Renal cortex interstitium (tissue), 11 donors: ENCODE data around the gene SOCS3. TPM values are rescaled to one million over a fixed set of nuclear protein-coding genes. Genes with fewer than 3 reads are reported as not detected.

Source experiments
- DNase-seq, 11 donors: peaks; one replicate each; pipeline ENCODE4 v3.0.0-alpha.2; 2013; ENCODE audit warnings: low read depth in 9 of 11, low spot score in 4 of 11; ENCODE audit errors: extremely low read depth in 1 of 11
- polyA plus RNA-seq, 3 donors: library from polyadenylated mRNA; unstranded; fragments of 120-200 nt; gene quantifications; one replicate each; pipeline ENCODE4 v1.2.1, GENCODE V29; 2013; ENCODE audit not compliant: insufficient read length in 3 of 3

Gene SOCS3
- polyA plus RNA-seq, 3 donors = 11.5 to 29.8 (median 17.1) TPM

DNA sequence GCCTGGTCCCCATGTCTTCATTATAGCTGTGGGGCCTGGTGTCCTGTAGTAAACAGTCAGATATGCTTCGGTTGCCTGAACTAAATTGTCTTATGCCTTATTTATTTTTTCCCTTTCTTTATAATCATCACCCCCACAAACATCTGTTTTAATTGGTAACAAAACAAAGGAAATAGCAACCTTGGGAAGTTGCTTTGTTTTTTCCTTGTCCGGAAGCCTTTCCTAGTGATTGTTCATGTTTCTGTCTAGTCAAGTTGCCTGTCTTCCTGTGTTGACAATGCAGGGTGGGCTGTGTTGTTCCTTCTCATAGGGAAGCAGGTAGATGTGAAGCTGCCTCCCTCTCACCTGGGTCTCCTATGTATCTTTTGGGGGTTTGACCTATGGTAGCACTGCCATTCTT is 35.3 kb upstream of the SOCS3 start:
- no peak for DNase-seq

DNA sequence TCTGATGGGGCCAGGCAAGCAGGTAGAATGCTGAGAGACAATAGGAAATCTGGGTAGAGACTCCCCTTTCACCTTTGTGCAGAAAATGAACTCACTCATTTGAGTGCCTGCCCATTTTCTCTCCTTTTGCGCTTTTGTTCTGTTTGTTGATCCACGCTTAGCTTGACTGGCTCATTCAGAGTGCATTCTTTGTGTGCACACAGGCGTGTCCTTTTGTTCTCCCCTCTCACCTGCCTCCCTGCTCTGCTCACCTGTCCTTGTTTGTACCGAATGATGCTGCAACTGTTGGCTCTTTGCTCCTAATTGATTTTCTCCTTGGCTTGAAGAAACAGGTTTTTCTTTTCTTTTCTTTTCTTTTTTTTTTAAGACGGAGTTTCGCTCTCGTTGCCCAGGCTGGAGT is 34.3 kb upstream of the SOCS3 start:
- no peak for DNase-seq

- no peak for DNase-seq
Observed at GRCh38 chr17:78393575-78393974, 33.7 kb upstream of the SOCS3 start.

DNA sequence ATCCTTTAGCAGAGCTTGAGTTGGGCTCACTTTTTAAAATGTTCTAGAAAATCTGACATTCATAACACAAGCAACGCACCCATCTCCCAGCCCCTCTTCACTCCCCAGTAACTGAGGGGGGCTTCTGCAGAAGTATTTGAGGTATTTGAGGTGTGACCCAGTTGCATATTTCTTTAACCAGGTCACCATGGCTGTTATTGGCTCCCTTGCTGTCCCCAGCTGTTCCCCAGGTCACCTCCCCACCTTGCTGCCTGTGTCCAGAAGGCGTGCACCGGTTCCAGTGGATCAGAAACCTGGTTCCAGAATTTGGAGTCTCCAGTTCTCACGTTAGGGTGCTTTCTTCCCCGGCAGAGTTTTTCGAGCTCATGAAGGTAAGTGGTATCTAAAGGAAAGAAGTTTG is 32.4 kb upstream of the SOCS3 start:
- no peak for DNase-seq

DNA sequence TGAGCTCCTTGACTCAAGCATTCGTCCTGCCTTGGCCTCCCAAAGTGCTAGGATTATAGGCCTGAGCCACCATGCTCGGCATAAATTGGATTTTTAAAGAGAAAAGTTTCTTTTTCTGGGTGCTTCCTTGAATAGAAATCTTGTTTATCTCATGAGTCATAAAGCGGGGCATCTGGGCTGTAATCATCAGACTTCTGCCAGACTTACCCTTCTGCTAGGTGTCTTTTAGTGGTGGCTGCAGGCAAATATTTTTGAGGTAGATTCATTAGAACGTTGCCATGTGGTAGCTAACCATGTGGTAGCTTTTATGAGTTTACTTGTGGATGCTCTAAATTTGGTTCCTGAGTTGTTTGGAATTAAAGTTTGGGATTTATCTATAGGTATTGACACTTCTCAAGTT is 32.0 kb upstream of the SOCS3 start:
- DNase-seq = no peak

DNA sequence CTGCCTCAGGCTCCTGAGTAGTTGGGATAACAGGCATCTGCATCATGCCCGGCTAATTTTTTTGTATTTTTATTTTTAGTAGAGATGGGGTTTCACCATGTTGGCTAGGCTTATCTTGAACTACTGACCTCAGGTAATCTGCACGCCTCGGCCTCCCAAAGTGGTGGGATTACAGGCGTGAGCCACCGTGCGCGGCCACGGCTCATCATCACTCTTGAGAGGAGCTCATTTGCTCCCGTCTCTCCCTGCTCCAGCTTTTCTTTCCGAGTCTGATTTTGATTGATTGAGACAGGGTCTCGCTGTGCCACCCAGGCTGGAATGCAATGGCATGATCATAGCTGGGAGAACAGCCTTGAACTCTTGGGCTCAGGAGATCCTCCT is 31.2 kb upstream of the SOCS3 start:
- no peak for DNase-seq

DNA sequence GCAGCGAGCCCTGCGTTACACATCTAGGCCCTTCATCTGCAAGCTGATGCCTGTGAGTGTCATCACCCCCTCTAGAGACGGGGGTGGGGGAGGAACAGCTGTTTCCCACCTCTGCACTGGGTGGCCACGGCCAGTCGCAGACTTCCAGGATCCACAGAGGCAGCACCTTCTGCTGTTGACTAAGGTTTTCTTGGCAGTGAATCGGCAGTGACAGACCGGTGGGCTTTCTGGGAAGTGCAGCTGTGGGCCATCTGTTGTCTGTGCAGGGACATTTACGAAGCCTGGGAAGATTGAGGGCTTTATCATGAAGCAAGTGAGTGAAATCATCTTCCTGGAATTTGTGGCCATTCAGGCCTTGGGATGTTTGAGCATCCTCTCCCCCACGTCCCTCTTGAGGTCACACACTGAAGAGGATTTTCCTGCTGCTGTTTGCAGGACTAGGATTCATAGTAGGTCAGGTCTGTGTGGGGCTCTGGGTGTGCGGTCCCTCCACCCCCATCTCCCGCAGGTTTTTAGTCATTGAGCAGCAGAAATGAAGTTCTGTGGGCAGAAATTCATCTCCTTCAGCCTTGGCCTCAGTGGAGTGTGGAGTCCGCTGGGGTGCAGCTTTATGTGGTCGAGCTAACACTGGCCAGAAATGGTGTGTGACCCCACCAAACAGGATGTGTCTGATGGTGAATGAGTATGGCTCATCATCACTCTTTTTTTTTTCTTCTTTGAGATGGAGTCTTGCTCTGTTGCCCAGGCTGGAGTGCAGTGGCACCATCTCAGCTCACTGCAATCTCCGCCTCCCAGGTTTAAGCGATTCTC is 30.6 kb upstream of the SOCS3 start:
- no peak for DNase-seq

DNA sequence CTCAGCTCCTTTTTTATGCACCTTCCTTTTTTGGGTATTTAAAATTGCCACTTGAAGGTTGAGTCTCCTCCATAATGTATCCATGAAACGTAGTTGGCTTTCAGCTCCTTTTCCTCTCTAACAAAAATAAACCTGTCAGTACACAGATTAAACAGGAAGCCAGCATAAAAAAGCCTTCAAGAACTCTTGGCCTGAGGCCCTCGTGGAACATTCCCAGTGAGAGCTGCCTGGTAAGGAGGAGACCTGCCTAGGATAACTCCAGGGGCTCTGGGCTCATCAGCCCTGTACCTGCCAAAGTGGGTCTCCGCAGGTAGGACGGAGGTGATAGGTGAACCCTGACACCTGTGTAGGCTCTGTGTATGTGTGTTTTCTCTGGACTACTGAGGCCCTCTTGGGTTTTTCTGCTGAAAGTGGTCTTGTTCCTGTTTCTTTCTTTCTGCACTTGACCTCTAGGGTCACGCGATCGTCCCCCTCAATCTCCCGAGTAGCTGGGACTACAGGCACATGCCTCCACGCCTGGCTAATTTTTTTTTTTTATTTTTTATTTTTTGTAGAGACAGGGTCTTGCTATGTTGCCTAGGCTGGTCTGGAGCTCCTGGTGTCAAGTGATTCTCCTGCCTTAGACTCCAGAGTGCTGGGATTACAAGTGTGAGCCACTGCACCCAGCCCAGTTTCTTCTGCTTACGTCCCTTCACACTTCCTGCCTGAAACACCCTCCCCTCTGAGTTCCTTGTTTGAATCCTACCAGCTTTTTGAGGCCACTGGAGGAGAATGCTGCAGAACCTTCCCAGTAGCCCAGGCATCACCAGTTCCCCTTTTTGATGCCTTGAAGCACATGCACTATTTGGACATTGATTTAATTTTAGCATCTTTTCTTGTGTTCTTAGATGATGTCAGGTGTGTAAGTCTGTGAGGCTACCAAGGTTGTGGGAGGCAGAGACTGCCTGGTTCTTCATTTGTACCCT is 28.4 kb upstream of the SOCS3 start:
- no peak for DNase-seq

DNA sequence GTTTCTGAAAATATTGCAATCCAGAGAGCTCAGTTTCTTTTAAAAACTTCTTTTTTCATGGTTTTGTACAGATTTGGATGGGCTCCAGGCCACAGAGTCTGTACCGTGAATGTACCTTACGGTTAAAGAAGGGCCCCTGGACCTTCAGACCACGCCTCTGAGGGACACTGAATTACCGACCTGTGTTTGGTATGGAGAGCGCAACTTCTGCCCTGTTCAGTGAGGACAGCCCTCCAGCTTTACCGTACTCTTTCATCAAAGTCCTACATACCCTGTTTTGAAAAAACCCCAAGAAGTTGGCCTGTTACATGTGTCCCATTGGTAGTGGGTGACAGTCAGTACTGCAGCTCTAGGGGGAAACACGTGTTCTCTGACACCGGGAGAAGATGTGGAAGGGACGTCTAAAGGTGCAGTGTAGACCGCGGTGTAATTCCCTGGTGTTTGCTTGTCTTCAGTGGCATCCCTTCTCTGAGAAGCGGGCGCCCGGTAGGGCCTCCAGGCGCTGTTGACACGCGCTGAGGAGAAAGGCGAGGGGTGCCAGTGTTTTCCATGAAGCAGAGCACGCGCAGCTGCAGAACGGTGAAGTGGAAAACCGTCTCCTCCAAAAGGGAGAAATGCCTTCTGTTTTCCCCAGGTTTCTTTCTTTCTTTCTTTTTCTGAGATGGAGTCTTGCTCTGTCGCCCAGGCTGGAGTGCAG is 24.8 kb upstream of the SOCS3 start:
- no peak for DNase-seq

DNA sequence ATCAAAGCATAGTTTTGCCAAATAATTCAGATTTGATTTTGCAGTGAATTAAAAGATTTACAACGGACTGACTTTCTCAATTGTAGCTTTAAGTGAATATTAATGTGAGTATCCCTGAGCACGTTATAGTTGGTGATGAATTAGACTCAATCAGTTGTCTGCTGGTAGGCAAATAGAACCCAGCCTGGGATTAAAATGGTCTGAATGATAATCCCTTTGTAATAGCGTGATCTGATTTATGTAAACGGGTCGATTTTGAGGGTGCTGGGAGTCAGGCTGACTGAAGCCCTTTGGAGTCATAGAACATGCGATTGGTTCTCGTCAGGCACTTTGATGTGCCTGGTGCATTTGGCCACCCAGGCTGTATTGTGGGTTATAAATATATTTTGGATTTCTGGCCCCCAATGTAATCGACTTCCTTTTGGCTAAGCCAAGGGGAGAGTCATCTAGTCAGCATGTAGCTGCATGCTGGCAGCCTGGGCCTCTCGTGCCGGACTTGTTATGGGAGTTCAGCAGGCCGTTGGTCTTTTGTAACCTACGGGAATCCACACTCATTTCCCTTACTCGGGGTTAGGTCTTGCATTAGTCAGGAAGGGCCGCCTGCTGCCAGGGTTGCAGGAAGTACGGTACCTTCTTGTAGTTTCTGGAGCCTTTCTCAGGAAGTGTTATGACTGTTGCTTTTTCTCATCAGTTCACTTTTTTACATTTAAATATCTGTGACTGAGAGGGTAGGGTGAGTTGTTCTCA is 24.0 kb upstream of the SOCS3 start:
- no peak for DNase-seq

DNA sequence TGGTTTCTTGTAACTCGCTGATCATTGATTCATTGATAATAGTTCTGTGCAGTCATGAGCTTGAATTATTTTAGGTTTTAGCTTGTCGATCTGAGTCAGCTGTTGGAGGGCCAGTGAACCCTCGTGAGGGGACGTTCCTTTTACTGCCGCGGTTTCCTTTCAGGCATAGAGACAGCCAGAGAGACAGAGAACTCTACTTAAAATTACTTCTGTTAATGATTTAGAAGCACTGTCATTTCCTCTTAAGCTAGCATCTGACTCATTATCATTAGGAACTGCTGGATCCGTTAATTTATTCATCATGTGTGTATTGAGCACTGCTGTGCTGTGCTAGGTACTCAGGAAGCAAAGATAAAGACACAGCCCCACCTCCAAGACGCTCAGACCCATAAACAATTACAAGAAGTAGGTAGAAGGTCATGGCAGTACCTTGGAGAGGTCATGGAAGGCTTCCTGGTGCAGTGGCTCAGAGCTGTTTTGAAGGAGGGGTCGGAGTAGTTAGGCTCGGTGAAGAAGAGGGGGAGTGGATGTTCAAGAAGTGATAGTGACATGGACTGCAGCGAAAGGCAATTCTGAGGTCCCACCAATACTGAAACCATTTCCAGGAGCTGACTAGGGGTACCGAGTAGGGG is 21.8 kb upstream of the SOCS3 start:
- no peak for DNase-seq

DNA sequence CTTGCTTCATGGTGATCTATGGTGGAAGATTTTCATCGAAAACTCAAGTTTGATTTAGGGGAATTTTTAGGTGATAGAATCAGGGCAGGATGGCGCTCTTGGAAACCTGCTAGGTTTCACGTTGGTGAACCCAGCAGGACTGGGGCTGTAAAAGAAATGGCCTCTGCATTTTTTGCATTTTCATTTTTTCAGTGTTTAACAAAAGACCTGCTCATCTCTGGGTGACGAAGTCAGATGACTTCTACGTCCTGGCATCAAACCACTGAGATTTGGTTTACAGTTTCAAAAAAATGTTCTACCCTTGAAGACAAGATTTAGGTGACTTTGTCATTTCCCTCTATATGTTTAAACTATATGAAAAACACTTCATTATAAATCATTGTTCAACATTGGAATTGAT is 20.5 kb upstream of the SOCS3 start:
- DNase-seq = no peak

GRCh38 chr17:78379131-78379491 is 19.2 kb upstream of the SOCS3 start:
- no peak for DNase-seq

GRCh38 chr17:78378225-78379130 is 18.6 kb upstream of the SOCS3 start, which contains the start of gene PGS1:
Gene PGS1, plus strand, starts transcription at chr17:78378649. Its CDS starts 17 bp downstream, at chr17:78378666.
- DNase-seq = peak in 5 of 11 donors; percentile 70 to 81 (median 74)

GRCh38 chr17:78377858-78378224 is 18.0 kb upstream of the SOCS3 start:
- DNase-seq = no peak

DNA sequence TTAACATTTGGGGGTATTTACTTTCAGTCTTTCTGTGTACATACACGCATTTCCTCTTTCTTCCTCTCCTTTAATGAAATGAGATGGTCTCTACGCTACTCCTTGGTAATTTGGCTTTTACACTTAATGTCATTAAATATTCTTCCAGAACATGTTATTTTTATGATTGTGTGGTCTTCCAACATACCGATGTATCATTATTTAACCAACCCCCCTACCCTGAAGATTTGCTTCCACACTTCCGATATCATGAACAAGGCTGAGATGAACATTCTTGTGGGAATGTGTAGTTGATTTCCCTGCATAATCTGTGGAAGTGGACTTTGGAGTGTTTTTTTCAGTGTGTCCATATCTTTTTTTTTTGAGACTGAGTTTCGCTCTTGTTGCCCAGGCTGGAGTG is 16.3 kb upstream of the SOCS3 start:
- DNase-seq = no peak

DNA sequence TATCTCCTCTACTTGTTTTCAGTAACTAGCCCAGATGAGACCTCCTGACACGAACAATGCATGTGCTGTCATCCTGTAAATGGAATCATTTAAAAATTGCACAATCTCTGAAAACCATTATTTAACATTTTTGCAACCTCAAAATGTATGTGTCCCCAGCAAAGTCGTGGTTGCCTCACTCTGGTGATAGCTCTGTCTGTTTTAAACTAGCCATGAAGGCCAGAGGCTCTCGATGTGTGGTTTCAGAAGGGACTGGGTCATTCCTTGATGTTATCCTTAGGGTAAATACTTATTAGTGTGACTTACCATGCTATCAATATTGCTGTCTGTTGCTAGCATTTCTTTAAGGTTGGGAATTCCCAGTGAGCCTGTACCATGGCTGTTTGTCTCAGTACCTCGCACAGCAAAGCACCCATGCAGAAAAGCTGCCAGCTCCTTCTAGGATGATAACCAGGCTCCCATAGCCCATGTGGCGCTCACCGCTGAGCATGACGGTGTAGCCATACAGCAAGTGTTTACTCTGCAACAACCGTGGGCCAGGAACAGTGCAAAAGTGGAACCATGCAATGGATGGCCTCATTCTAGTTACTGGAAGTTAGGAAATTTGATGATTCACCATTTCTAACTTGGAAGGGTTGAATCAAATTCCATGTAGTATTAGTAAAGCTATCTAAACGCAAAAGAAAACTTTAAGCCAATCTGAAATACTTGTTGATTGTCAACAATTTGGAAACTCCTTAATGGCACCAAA is 15.7 kb upstream of the SOCS3 start:
- DNase-seq = no peak
